ENCODE results near the gene UQCRQ.

Gene UQCRQ

DNA sequence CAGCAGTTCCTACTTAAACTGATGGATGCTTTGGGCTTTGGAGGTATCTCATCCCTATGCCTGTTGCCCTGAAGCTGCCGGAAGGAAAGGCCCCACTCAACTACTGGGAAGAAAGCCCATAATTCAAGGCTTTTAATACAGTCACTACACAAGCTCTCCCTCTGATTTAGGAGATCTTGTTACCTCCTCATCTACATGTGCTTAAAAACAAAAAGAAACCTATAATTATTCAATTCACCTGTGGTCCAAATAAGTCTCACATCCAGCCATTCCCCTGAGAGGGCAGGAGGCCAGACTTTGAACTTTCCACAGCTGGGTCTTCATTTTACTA is 6.3 kb downstream of the UQCRQ start:
- H3K4me3 Mint-ChIP-seq, result no peak overlapping the region
- no peaks in the 10 kb centered on the region for H3K9me3 Mint-ChIP-seq
- H3K4me1 Mint-ChIP-seq (ENCODE audit: low read depth), result peaks cover 10% of the 10 kb centered on the region
- H3K27ac Mint-ChIP-seq, result peak overlapping the region; percentile 8
- no peaks in the 10 kb centered on the region for H3K27me3 Mint-ChIP-seq
- H3K36me3 Mint-ChIP-seq (ENCODE audit: low read depth), result peaks cover 41% of the 10 kb centered on the region

GRCh38 chr5:132873119-132873929 is 6.9 kb downstream of the UQCRQ start, which contains the start of gene LEAP2:
LEAP2 (plus strand) TSS chr5:132873668; CDS start chr5:132873695, 27 bp downstream.
- Mint-ChIP-seq H3K27ac (peak within 1 kb of the TSS; percentile 30), H3K36me3 (ENCODE audit: low read depth) (peaks cover 42% of the 10 kb centered on the region), H3K9me3 (no peaks in the 10 kb centered on the region), H3K4me3 (no peak within 1 kb of the TSS), H3K4me1 (ENCODE audit: low read depth) (peaks cover 6% of the 10 kb centered on the region), H3K27me3 (no peaks in the 10 kb centered on the region)

DNA sequence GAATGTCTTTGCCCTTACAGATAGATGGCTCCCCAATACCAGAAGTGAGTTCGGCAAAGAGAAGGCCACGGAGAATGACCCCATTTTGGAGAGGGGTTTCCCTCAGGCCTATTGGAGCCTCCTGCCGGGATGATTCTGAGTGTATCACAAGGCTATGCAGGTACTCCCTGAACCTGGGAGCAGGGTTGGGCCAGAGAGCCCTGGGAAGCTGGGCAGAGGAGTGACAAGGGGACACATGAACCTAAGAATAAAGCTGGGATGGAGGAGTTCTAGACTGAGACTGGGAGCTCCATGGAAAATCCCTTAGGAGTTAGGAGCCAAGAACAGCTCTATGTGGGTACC is 7.5 kb downstream of the UQCRQ start:
- no peaks in the 10 kb centered on the region for H3K27me3 Mint-ChIP-seq
- H3K27ac Mint-ChIP-seq, result no peak overlapping the region
- H3K4me1 Mint-ChIP-seq (ENCODE audit: low read depth), result no peaks in the 10 kb centered on the region
- H3K36me3 Mint-ChIP-seq (ENCODE audit: low read depth), result peaks cover 42% of the 10 kb centered on the region
- H3K9me3 Mint-ChIP-seq, result no peaks in the 10 kb centered on the region
- no peak overlapping the region for H3K4me3 Mint-ChIP-seq

- Mint-ChIP-seq H3K27ac (no peak overlapping the region), H3K9me3 (no peaks in the 10 kb centered on the region), H3K4me1 (ENCODE audit: low read depth) (no peaks in the 10 kb centered on the region), H3K36me3 (ENCODE audit: low read depth) (peaks cover 39% of the 10 kb centered on the region), H3K4me3 (no peak overlapping the region), H3K27me3 (no peaks in the 10 kb centered on the region)
These were observed 9.7 kb downstream of the UQCRQ start for GRCh38 chr5:132876020-132876759.

- H3K9me3 Mint-ChIP-seq, result no peaks in the 10 kb centered on the region
- H3K27ac Mint-ChIP-seq, result no peak overlapping the region
- no peaks in the 10 kb centered on the region for H3K27me3 Mint-ChIP-seq
- peaks cover 37% of the 10 kb centered on the region for H3K36me3 Mint-ChIP-seq (ENCODE audit: low read depth)
- H3K4me3 Mint-ChIP-seq, result no peak overlapping the region
- no peaks in the 10 kb centered on the region for H3K4me1 Mint-ChIP-seq (ENCODE audit: low read depth)
These were observed 11.0 kb downstream of the UQCRQ start for GRCh38 chr5:132877466-132877865.

DNA sequence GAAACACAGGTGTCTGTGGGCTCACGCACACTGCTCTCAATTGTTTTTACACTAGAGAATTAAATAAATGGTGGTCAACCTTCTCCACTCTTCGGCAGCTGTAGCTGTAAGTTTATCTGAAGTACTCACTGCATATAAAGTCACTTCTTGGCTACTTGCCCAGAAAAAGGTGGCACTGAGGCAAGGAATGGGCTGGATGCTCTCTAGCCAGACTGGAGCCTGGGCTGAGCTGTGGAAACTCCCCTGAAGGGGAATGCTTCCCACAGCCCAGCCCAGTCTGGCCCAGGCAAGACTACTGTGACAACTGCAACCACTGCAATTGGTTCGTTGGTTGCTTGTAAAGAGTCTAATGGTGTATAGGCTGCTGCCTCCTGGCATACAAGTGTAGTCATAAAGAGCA is 11.5 kb downstream of the UQCRQ start:
- Mint-ChIP-seq H3K27ac (no peak overlapping the region), H3K4me1 (ENCODE audit: low read depth) (no peaks in the 10 kb centered on the region), H3K36me3 (ENCODE audit: low read depth) (peaks cover 36% of the 10 kb centered on the region), H3K4me3 (no peak overlapping the region), H3K27me3 (no peaks in the 10 kb centered on the region), H3K9me3 (no peaks in the 10 kb centered on the region)

DNA sequence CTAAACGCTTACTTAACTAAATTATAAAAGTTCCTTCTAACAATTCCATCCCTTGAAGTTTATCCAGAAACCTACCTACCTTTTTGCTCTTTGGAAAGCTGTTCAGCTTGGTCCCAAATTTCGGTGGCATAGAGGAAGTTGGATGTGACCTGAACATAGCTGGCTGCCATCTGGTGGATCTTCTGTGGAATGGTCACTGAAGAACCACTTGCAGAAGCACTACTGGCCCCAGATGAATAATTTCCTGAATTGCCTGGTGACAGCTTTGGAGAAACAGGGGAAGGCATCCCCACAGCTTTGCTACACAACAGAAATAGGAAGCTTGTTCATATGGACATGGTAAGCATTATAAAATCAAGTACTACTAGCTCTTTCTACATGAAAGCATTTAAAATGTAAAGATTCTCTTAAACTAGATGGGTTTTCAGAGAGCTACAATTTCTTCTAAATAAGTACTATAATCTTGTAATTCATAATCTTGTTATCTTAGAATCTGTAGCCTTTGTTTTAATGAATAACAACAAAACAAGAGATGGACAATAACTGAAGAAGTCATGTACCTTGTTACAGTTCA is 16.9 kb downstream of the UQCRQ start:
- peaks cover 61% of the 10 kb centered on the region for H3K36me3 Mint-ChIP-seq (ENCODE audit: low read depth)

DNA sequence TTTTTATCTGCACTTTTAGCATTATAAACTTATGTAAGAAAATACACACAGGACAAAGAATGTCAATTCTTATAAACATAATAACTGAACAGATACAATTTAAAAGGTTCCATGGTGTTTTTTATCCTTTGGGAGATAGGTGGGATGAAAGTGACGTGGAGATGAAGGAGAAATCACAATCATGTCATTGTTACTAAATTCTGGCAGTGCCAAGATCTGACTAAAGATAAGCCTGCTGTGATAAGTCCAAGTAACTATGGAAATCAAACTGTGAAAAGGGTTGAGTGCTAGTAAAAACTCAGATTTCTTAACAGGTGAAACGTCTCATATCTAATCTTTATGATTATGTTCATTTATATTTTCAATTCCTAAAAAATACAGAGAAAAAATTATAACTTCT is 18.1 kb downstream of the UQCRQ start:
- H3K27me3 Mint-ChIP-seq, result no peaks in the 10 kb centered on the region
- no peak overlapping the region for H3K27ac Mint-ChIP-seq
- H3K36me3 Mint-ChIP-seq (ENCODE audit: low read depth), result peaks cover 56% of the 10 kb centered on the region

More for the DNA sequence above, 16.9 kb downstream of the UQCRQ start:
- peaks cover 6% of the 10 kb centered on the region for H3K4me1 Mint-ChIP-seq (ENCODE audit: low read depth)
- H3K9me3 Mint-ChIP-seq, result no peaks in the 10 kb centered on the region
- no peak overlapping the region for H3K4me3 Mint-ChIP-seq
- H3K27me3 Mint-ChIP-seq, result no peaks in the 10 kb centered on the region
- no peak overlapping the region for H3K27ac Mint-ChIP-seq

DNA sequence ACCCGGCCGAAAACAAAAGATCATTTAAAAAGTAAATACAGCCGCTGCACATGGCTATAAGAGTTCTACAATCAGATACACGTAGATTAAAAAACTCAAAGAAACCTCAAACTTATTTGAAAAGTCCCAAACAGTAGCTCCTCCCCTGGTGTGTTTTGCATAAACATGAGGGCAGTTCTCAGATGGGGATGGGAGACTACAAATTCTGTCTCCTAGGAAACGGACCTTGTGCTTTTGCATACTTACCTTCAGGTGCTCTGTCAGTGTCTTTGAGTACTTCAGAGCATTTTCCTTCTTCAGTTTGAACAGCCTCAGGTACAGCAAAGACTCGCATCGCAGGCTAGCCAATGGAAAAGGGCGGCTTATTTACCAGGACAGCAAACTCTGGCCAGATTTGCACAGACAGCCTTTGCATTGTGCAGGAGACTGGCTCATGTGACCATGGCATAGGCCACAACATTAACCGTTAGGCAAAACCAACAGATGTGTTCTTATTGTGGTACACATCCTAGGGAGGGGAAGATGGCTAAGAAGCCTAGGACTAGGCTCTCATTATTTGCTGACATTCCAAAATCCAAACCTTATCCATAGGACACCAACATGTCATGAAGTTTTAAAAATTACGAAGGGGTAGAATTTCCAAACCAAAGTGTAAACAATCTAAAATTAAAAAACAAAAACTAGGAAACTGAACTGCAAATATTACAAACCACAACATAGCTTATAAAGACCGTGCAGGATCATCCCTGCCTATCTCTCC is 19.8 kb downstream of the UQCRQ start:
- Mint-ChIP-seq H3K27me3 (no peaks in the 10 kb centered on the region), H3K9me3 (no peaks in the 10 kb centered on the region), H3K4me1 (ENCODE audit: low read depth) (peaks cover 6% of the 10 kb centered on the region), H3K36me3 (ENCODE audit: low read depth) (peaks cover 54% of the 10 kb centered on the region), H3K27ac (no peak overlapping the region), H3K4me3 (no peak overlapping the region)

More for the DNA sequence above, 18.1 kb downstream of the UQCRQ start:
- peaks cover 6% of the 10 kb centered on the region for H3K4me1 Mint-ChIP-seq (ENCODE audit: low read depth)
- no peaks in the 10 kb centered on the region for H3K9me3 Mint-ChIP-seq
- no peak overlapping the region for H3K4me3 Mint-ChIP-seq

GRCh38 chr5:132887283-132887682 is 20.8 kb downstream of the UQCRQ start:
- Mint-ChIP-seq H3K36me3 (ENCODE audit: low read depth) (peaks cover 55% of the 10 kb centered on the region), H3K27ac (no peak overlapping the region), H3K9me3 (no peaks in the 10 kb centered on the region), H3K4me3 (no peak overlapping the region), H3K27me3 (no peaks in the 10 kb centered on the region), H3K4me1 (ENCODE audit: low read depth) (peaks cover 6% of the 10 kb centered on the region)

DNA sequence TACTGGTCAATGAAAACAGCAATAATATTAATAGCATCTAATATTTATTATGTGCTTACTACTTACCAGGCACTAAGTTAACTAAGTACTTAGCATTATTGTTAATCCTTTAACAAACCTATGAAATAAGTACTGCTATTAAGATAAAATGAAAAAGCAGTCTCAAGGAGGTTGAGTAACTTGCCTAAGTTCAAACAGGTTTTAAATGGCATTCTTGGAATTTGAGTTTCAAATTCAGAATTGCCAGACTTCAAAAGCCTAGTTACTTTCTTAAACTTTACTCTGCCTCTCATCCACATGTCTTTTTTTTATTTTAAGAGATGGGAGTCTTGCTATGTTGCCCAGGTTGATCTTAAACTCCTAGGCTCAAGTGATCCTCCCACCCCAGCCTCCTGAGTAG is 23.1 kb downstream of the UQCRQ start:
- H3K4me3 Mint-ChIP-seq, result no peak overlapping the region
- H3K9me3 Mint-ChIP-seq, result no peaks in the 10 kb centered on the region
- H3K27me3 Mint-ChIP-seq, result no peaks in the 10 kb centered on the region
- peaks cover 63% of the 10 kb centered on the region for H3K36me3 Mint-ChIP-seq (ENCODE audit: low read depth)
- no peak overlapping the region for H3K27ac Mint-ChIP-seq
- peaks cover 6% of the 10 kb centered on the region for H3K4me1 Mint-ChIP-seq (ENCODE audit: low read depth)

DNA sequence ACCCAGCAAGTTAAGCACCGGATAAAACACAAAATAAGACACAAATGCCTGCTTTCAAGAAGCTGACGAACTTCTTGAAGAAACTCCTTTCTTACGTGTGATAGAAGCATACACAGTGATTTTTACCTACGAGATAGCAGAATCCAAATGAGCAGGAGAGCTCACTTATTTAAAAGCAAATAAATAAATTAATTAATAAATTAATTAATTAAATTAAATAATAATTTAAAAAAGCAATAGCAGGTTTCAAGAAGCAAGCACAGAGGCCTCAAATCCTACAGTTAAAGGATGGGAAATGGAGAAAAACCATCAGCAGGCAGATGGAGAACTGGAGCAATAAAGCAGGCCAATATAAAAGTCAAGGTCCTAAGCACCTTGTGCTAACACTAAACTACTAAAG is 24.4 kb downstream of the UQCRQ start:
- Mint-ChIP-seq H3K4me1 (ENCODE audit: low read depth) (no peaks in the 10 kb centered on the region), H3K9me3 (no peaks in the 10 kb centered on the region), H3K27me3 (no peaks in the 10 kb centered on the region), H3K36me3 (ENCODE audit: low read depth) (peaks cover 61% of the 10 kb centered on the region), H3K4me3 (no peak overlapping the region), H3K27ac (no peak overlapping the region)

DNA sequence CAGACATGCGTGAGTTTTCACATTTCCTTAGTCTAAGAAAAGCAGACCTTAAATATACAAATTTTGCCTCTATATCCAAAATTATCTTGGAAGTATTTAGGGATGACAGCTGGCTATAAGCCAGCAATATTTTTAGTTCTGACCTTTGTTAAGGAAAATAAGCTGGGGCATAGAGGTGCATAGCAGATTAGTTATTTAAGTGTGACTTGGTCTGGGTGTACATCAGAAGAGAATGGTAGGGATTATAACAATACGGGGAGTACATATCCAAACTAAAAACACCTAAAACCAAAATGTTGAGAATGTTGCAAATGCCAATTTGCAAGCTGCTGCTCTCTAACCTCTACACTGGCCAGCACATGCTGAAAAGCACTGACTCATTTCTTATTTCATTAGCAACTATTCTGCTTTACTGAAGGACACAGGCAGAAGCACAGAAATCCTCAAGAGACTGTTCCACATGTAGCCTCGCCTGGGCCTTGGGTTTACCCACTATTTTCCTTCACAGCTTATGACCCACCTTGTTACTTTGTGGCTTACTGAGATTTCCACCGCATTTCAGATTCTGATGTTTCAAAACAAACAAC is 29.4 kb downstream of the UQCRQ start:
- Mint-ChIP-seq H3K9me3 (no peaks in the 10 kb centered on the region), H3K27ac (no peak overlapping the region), H3K36me3 (ENCODE audit: low read depth) (peaks cover 51% of the 10 kb centered on the region), H3K27me3 (no peaks in the 10 kb centered on the region), H3K4me1 (ENCODE audit: low read depth) (no peaks in the 10 kb centered on the region), H3K4me3 (no peak overlapping the region)

- Mint-ChIP-seq H3K4me3 (no peak overlapping the region), H3K36me3 (ENCODE audit: low read depth) (peaks cover 52% of the 10 kb centered on the region), H3K27me3 (no peaks in the 10 kb centered on the region), H3K4me1 (ENCODE audit: low read depth) (no peaks in the 10 kb centered on the region), H3K9me3 (no peaks in the 10 kb centered on the region), H3K27ac (no peak overlapping the region)
These were observed 30.2 kb downstream of the UQCRQ start for GRCh38 chr5:132896685-132897084.
